ENCODE measurements around the gene TBX10.
A peak's percentile ranks its signal among the peaks of the same experiment; 100 is the strongest.
"Not testable (repeated sequence)": the region's sequence is repeated elsewhere in the genome, so short reads cannot be mapped to it uniquely, and the experiment has no call there.

Gene TBX10

DNA sequence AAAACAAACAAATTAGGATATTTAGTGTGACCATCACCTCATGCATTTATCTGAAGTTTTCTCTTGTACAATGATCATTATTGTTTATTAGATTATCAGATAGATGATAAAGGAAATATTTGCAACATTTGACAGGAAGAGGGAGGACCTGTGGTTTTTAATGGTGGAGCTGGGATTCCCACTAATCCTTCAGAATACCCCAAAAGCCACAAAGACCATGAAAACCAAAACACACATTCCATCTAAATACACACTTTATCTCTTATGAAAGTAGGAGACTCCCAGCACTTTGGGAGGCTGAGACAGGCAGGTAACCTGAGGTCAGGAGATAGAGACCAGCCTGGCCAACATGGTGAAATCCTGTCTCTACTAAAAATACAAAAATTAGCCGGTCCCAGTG is 40.4 kb downstream of the TBX10 start:
- no peak for DNase-seq (ENCODE audit: low spot score)

DNA sequence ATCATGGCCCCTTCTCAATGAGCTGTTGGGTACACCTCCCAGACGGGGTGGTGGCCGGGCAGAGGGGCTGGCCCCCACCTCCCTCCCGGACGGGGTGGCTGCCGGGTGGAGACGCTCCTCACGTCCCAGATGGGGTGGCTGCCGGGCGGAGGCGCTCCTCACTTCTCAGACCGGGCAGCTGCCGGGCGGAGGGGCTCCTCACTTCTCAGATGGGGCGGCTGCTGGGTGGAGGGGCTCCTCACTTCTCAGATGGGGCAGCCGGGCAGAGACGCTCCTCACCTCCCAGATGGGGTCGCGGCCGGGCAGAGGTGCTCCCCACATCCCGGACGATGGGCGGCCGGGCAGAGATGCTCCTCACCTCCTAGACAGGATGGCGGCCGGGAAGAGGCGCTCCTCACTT is 41.6 kb downstream of the TBX10 start:
- not testable (repeated sequence) for DNase-seq (ENCODE audit: low spot score)

DNA sequence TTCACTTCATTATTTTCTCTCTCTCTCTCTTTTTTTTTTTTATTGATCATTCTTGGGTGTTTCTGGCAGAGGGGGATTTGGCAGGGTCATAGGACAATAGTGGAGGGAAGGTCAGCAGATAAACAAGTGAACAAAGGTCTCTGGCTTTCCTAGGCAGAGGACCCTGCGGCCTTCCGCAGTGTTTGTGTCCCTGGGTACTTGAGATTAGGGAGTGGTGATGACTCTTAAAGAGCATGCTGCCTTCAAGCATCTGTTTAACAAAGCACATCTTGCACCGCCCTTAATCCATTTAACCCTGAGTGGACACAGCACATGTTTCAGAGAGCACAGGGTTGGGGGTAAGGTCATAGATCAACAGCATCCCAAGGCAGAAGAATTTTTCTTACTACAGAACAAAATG is 42.1 kb downstream of the TBX10 start:
- DNase-seq (ENCODE audit: low spot score), result not testable (repeated sequence)

- DNase-seq (ENCODE audit: low spot score), result no peak
These were observed 42.7 kb downstream of the TBX10 start for GRCh38 chr11:67596753-67597300.

- no peak for DNase-seq (ENCODE audit: low spot score)
These were observed 45.1 kb downstream of the TBX10 start for GRCh38 chr11:67594480-67594879.

- no peak for DNase-seq (ENCODE audit: low spot score)
These were observed 46.0 kb downstream of the TBX10 start for GRCh38 chr11:67593565-67593905.

GRCh38 chr11:67592880-67593564 is 46.5 kb downstream of the TBX10 start:
- no peak for DNase-seq (ENCODE audit: low spot score)

- DNase-seq (ENCODE audit: low spot score), result not testable (repeated sequence)
These were observed 50.6 kb downstream of the TBX10 start for GRCh38 chr11:67588899-67589415.

- DNase-seq (ENCODE audit: low spot score), result no peak
These were observed 51.4 kb downstream of the TBX10 start for GRCh38 chr11:67588136-67588503.

GRCh38 chr11:67586568-67587250 is 52.9 kb downstream of the TBX10 start:
- no peak for DNase-seq (ENCODE audit: low spot score)

DNA sequence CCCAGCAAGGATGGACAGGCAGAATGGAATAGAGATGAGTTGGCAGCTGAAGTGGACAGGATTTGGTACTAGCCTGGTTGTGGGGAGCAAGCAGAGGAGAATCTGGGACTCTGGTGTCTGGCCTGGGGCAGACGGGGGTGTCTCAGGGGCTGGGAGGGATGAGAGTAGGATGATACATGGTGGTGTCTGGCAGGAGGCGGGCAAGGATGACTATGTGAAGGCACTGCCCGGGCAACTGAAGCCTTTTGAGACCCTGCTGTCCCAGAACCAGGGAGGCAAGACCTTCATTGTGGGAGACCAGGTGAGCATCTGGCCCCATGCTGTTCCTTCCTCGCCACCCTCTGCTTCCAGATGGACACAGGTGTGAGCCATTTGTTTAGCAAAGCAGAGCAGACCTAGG is 53.7 kb downstream of the TBX10 start:
- DNase-seq (ENCODE audit: low spot score), result no peak

GRCh38 chr11:67584881-67585873 is 54.4 kb downstream of the TBX10 start:
- no peak for DNase-seq (ENCODE audit: low spot score)

DNA sequence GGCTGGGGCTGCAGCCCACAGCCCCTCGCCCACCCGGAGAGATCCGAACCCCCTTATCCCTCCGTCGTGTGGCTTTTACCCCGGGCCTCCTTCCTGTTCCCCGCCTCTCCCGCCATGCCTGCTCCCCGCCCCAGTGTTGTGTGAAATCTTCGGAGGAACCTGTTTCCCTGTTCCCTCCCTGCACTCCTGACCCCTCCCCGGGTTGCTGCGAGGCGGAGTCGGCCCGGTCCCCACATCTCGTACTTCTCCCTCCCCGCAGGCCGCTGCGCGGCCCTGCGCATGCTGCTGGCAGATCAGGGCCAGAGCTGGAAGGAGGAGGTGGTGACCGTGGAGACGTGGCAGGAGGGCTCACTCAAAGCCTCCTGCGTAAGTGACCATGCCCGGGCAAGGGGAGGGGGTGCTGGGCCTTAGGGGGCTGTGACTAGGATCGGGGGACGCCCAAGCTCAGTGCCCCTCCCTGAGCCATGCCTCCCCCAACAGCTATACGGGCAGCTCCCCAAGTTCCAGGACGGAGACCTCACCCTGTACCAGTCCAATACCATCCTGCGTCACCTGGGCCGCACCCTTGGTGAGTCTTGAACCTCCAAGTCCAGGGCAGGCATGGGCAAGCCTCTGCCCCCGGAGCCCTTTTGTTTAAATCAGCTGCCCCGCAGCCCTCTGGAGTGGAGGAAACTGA is 55.2 kb downstream of the TBX10 start:
- DNase-seq (ENCODE audit: low spot score), result no peak

DNA sequence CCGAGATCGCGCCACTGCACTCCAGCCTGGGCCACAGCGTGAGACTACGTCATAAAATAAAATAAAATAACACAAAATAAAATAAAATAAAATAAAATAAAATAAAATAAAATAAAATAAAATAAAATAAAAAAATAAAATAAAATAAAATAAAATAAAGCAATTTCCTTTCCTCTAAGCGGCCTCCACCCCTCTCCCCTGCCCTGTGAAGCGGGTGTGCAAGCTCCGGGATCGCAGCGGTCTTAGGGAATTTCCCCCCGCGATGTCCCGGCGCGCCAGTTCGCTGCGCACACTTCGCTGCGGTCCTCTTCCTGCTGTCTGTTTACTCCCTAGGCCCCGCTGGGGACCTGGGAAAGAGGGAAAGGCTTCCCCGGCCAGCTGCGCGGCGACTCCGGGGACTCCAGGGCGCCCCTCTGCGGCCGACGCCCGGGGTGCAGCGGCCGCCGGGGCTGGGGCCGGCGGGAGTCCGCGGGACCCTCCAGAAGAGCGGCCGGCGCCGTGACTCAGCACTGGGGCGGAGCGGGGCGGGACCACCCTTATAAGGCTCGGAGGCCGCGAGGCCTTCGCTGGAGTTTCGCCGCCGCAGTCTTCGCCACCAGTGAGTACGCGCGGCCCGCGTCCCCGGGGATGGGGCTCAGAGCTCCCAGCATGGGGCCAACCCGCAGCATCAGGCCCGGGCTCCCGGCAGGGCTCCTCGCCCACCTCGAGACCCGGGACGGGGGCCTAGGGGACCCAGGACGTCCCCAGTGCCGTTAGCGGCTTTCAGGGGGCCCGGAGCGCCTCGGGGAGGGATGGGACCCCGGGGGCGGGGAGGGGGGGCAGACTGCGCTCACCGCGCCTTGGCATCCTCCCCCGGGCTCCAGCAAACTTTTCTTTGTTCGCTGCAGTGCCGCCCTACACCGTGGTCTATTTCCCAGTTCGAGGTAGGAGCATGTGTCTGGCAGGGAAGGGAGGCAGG is 56.0 kb downstream of the TBX10 start, which contains the start of gene GSTP1:
Gene GSTP1, plus strand, starts transcription at position 566 of the 958 bp plus-strand sequence. Its CDS starts 32 bp downstream, at position 598.
- peak; percentile 74 for DNase-seq (ENCODE audit: low spot score)

GRCh38 chr11:67582011-67582410 is 57.6 kb downstream of the TBX10 start:
- no peak for DNase-seq (ENCODE audit: low spot score)

DNA sequence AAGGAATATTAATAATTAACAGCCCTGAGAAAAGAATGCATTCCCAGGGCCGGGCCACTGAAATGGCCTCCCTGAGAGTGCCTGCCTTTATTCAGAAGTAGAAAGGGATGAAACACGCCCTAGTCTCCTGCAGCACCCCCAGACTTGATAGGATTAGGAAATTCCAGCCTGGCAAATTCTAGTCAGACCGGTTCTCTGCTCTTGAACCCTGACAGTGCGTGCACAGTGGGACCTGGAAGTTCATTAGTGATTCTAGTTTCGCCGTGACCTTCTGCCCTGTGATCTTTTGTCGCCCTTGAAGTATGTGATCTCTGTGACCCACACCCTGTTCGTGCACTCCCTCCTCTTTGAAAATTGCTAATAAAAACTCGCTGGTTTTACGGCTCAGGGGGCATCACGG is 58.1 kb downstream of the TBX10 start:
- no peak for DNase-seq (ENCODE audit: low spot score)

All from CD4-positive, alpha-beta T cell treated with Interleukin-15 for 4 hours (primary cell).